GM19468 (cell line): ENCODE measurements around the gene CD4.
A peak's percentile ranks its signal among the peaks of the same experiment; 100 is the strongest.

ENCODE experiments used
- ATAC-seq: cut with Tn5 transposase; IDR thresholded peaks from one replicate; pipeline ENCODE4 v1.9.1; 2021; ENCODE audit warnings: mild to moderate bottlenecking, moderate library complexity, moderate number of reproducible peaks; ENCODE audit not compliant: unreplicated experiment; ENCODE audit errors: extremely low read depth

Gene CD4

DNA sequence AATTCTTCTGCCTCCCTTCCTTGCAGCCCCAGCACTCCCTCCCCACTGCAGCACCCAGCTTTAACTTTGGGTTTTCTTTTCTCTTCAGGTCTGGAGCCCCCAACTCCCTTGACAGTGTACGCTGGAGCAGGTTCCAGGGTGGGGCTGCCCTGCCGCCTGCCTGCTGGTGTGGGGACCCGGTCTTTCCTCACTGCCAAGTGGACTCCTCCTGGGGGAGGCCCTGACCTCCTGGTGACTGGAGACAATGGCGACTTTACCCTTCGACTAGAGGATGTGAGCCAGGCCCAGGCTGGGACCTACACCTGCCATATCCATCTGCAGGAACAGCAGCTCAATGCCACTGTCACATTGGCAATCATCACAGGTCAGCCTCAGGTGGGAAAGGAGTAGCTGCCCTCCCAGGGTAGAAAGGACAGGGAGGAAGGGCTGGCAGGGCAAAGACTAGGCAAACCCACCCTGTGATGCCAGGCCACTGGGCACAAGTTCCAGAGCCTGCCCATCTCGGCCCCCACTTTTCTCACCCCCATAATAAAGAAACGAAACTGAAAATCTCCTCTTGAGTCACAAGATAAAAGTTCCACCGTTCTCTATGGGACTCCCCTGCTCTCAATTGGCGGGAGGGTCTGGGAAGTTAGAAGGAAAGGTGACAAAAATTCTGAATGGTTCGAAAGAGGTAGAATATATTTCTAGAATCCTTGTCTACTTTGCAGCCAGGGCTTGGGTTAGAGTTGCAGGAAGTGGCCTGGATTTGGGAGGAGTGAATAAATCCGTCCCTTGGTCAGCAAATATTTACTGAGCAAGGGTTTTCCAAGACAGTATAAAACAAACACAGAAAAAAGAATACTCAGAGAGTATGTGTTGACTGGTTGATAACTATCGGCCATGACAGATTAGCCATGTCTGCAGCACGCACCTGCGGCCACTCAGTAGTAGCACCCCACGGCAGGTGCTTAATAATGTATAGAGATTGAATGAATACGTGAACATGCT lies 13.8 kb upstream of the CD4 start:
- no peak for ATAC-seq

DNA sequence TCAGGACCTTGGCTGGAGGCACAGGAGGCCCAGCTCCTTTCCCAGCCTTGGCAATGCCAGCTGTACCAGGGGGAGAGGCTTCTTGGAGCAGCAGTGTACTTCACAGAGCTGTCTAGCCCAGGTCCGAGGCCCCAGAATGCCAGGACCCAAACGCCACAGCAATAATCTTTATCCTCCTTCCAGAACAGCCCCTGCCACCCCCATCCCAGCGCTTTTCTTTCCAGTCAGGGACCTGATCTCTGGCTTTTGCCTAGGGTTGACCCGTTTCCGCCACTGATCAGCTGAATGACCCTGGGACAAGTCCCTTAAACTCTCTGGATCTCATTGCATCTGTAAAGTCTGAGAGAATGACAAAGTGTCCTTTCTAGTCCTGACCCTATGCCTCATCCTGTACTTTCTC lies 11.9 kb upstream of the CD4 start:
- no peak for ATAC-seq

DNA sequence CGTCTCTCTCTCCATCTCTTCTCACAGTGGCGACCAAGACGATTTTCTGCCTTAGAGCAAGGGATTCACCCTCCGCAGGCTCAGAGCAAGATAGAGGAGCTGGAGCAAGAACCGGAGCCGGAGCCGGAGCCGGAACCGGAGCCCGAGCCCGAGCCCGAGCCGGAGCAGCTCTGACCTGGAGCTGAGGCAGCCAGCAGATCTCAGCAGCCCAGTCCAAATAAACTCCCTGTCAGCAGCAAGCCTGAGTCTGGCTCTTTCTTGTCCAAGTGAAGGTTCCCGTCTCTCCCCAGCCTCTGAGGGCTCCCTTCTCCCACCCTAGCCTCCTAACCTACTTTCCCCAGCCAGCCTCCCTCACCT lies 11.1 kb upstream of the CD4 start:
- ATAC-seq, result no peak

DNA sequence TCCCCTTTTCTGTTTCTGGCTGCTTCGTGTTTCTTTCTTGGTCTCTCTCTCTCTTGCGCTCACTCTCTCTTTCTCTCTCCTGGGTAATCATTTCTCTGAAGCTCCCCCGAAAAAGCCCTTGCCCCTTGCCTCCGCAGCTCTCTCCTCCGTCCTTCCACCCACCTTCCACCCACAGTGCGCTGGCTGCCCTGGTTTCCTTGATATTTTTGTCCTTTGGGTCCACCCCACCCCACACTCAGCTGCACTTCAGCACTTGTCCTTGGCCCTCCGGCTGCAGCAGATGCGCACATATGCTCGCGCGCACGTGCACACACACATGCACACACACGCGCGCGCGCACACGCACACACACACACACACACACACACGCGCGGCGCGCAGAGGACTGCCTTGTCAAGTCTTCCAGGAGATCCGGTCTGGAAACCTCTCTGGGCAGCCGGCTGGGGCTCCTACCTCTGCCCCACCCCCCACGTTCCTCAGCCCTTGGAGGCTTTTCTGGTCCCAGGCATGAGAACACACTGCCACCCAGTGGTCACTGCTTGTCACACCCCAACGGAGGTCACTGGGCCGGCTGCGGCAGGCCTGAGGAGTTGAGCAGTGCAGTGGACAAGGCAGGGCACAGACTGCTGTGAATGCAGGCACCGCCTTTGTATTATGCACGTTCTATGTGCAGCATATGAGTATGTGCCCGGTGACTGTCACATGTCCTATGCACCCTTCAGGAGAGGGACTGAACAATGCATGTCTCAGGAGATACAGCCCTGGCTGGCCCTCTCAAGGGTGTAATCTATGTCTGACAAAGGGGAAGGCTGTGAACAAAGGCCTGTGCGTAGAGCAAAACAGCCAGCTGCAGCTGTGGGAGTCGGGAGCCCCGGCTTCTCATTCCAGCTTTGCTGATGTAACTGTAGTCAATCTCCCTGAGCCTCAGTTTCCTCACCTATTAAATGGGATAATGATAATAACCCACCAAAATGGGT lies 10.5 kb upstream of the CD4 start:
- peak; percentile 39 for ATAC-seq

DNA sequence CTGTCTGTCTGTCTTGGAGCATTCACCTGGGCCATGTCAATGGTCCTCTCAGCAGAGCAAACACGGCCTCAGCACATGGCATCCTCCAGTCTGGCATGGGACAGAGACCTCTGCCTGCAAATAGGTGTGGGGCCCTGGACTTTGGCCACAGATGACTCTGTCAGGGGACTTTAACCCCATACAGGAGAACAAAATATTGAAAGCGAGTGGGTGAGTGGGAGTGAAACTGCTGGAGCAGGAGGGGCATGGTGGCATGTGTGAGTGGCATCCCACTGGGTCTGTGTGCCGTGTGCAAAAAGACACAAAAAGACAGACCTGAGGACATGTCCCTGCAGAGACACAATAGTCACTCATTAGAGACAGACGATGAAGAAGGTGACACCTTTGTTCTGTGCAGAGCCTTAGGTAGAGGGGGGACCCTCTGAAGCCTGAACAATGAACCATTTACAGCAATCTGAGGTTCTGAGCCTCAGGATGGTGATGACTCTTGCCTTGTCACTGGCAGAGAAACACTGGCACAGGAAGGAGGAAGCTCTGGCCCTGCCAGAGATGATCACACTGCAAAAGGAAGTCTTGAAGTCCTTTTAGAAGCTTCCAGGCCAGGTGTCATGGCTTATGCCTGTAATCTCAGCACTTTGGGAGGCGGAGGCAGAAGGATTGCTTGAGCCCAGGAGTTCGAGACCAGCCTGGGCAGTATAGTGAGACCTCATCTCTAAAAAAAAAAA lies 9.5 kb upstream of the CD4 start:
- ATAC-seq, result no peak

DNA sequence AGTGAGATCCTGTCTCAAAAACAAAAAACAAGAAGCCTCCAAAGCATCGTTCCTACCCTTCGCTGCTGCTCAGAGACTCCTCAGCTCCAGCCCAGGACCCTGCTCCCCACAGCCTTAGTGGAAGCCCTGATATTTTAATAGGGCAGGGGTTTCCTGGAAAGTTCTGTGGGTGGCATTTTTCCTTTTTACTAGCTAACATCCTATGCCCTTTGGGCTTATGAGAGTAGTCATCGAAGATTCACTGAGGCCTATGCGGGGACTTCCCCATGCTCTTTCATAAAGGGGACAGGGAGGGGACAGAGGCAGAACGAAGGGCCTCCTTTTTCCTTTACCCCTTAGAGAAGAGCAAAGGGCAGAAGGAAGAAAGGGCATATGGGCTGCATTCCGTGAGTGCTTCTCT lies 8.8 kb upstream of the CD4 start:
- ATAC-seq, result no peak

DNA sequence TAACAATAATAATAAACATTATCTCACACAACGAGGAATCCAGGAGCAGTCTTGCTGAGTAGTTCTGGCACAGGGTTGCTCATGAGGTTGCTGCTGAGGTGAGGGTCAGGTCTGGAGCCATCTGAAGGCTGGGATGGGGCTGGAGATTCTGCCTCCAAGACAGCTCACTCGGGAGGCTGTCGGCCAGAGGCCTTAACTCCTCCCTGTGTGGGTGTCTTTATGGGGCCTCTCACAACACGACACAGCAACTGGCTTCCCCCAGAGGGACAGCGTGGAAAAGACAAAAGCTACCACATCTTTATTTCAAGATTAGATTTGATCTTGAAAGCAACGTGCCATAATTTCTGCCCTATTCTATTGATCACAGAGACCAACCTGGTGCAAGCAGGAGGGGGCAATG lies 7.2 kb upstream of the CD4 start:
- no peak for ATAC-seq

DNA sequence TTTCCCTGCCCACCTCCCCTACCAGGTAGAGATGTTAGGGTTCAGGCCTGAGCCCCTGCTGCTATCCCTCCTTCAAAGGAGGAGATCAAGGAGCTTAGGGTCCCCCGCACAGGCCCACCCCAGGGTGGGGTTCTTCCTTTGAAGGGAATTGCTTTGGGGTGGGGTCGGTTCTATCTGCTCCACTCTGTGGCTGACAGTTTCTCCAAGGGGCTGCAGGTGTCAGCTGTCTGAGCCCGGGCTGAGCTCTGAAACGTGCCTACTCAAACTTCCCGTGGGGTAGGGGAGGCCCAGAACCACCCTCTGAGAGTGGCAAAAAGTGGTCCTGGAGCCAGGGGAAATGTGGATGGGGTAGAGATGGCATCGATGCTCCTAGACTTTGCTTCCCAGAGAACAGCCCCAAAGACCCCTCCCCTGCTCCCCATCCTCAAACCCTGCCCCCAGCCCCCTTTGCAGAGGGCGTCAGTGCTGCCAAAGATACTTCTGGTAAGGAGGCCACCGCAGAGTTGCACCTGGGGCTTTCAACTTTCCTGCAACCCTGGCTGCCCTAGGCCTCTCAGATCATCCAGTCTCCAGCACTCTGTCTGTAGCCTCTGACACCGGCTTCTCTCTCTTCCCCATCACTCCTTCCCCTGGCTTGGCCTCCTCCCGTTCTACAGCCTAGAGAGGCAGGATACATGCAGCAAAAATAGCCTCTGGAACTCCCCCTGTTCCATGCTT lies 6.3 kb upstream of the CD4 start:
- no peak for ATAC-seq

DNA sequence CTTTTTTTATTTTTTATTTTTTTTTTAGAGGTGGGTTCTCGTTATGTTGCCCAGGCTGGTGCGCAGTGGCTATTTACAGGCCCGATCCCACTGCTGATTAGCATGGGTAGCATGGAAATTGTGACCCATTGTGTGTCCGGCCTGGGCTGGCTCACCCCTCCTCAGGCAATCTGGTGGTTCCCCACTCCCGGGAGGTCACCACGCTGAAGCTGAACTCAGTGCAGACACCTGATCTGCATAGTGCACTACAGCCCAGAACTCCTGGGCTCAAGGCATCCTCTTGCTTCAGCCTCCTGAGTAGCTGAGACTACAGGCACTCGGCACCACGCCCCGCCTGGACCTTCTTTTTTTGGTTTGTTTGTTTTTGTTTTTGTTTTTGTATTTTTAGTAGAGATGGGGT lies 5.5 kb upstream of the CD4 start:
- ATAC-seq, result no peak

DNA sequence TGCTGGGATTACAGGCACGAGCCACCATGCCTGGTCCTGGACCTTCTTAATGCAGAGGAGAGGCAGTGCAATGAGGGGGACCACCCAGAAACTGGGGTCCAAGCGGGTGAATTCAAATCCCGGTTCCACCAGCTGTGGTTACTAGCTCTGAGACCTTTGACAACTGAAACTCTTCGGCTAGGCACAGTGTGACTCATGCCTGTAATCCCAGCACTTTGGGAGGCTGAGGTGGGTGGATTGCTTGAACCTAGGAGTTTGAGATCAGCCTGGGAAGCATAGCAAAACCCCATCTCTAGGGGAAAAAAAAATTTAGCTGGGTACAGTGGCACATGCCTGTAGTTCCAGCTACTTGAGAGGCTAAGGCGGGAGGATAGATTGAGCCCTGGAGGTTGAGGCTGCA lies 5.0 kb upstream of the CD4 start:
- no peak for ATAC-seq

DNA sequence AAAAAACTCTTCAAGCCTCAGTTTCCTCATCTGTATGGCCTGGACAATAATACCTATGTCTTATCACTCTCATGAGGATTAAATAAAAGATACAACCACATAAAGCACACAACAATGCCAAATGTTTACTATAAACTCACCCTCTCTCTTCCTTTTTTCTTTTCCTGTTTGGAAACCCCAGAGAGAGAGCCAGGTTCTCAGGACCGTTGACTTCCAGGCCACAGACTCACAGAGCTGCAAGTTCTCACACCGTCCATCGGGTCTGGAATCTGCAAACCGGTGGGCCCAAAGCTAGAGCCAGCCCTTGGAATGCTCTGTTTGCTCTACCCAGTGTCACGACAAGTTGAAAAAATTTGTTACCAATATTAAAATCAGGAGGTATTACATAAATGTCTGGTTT lies 4.6 kb upstream of the CD4 start:
- no peak for ATAC-seq

DNA sequence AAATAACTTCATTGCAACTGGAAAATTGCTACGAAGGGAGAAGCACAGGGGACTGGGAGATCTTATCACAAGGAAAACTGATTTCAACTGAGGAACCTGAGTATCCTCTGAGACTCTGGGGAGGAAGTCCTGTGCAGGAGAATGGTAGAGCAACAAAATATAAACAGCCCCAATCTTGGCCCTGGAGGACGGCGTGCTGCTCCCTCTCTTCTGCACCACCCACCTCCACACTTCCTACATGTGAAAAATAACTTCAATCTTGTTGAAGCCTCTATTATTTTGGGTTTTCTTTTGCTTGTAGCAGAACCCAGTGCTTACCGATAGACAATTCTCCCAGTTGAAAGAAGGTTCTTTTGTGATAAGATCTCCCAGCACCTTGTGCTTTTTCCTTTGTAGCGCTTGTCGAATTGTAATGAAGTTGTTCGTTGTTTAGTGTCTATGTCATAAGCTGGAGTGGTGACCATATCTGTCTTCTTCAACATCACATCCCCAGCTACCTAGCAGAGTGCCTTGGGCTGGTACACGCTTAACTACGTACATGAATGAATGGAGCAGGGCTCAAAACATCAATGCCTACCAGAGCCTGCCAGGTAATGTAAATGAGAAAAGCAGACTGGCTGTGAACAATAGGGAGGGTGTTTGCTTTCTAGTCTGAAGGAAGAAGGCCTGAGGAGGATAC lies 2.8 kb upstream of the CD4 start:
- ATAC-seq, result no peak

DNA sequence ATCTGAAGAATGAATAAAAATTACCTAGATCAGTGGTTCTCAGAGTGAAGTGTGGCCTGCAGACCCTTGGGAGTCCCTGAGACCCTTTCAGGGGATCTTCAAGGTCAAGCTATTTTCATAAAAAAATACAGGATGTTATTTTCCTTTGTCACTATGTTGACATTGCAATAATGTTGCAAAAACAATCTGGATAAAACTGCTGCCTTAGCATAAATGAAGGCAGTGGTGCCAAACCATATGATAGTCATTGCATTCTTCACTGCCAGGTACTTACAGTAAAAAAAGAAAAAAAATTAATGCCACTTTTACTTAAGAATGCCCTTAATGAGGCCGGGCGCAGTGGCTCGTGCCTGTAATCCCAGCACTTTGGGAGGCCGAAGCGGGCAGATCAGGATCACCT lies 2.0 kb upstream of the CD4 start:
- no peak for ATAC-seq

DNA sequence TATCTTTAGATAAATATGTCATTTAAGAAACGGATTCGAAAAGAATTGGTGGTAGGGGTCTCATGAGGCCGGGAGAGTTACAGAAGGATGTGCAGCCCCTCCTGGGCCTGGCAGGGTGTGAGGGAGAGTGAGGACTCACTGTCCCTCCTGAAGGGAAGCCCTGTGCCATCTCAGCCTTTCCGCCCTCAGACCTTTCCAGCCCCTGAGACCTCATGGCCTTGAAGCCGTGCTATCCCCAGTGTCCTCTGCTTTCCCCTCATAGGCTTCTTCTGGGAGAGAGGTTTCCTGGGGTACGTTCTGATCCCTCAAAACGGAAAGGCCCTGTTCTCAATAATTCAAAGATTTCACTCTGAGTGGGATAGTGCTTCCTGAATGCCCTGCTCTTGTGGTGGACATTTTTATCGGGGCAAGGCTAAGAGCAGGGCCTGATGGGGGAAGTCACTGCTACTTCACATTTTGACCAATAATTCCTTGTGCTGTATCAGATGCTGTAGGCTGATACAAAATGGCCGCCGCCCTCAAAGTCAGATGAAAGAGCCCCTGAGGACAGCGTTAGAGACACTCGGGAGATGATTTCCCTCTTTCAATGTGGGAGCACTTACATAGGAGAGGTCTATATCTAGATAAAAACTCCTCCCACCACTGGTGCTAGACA lies 1.3 kb downstream of the CD4 start:
- no peak for ATAC-seq

DNA sequence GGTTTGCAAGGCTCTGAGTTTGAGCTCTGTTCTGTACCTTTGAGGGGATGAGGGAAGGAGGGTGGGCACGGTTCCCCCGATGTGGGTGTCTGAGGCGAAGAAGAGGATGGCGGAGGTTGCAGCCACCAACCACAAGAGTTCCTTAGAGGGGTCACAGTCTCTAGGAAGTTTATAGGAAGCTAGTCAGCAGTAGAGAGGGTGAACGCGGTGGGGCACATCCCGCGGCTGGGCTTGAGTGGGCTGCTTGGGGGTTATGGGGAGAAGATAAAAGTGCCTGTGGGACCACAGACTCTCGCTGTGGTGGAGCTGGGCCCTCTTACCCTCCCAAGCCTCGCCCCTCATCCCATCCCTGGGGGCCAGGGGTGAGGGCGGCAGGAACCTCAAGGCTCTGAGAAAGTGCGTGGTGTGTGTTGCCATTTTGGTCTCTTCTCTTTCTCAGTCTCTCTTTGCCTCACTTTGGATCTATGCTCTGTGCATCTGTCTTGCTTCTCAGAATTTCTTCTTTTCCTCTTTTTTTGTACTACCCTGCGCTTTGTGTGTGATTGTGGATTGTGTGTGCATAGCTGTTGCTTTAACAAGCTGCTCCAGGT lies 2.7 kb downstream of the CD4 start:
- no peak for ATAC-seq

DNA sequence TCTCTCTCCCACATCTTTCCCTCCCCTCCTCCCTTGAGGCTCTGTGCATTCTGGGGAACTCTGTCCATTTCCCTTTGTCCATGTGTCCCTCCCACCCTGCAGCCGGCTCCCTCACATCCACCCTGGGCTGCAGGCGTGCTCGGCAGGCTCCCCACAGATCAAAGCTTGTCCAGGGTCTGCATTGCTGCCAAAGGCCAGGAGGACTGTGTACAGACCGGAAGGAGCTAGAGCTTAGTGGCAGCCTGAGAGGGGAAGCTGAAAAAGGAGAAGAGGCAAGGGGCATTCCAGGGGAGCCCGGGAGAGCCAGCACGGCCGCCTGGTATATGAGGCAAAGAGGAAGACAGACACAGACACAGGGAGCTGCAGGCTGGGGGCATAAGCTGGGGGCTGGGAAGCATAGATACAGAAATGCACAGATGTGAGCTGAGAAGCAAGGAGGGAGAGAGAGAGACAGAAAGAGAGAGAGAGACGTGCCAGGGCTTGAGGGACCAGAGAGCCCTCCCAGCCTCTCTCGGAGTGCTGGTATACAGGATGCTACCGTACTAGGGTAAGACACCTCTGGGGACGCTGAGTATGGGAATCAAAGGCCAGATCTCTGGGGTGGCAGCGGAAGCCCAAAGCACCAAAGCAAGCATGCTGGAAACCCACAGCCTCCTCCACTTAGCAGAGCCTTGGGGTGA lies 3.3 kb downstream of the CD4 start:
- ATAC-seq, result no peak

DNA sequence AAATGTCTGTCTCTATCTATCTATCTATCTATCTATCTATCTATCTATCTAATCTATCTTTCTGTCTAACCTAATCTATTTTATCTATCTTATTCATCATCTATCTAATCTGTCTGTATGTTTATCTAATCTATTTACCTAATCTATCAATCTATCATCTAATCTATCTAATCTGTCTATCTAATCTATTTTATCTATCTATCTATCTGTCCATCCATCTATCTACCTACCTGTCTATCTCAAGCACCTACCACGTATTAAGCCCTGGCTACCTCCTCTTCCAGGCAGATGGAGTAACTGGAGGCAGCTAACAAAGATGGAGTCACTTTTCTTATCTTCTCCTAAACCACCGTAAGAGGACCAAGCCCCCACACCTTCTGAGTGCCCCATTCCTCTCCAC lies 5.8 kb downstream of the CD4 start:
- ATAC-seq, result no peak

DNA sequence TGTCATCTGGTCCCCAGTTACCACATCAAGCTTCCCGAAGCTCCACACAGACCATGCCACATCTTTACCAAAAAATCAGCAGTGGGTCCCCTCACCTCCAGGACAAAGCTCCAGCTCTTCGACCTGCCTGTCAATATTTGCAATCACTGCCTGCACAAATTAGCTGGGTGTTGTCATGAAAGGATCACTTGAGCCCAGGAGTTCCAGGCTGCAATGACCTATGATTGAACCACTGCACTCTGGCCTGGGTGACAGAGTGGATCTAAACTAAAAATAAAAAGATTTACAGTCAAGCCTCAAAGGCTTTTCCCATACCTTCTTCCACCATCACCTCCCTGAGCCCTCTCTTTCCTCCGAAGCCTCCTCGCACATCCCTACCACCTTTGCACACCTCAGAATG lies 7.2 kb downstream of the CD4 start:
- no peak for ATAC-seq
